ENCODE results near the gene CDH15. TPM values are rescaled to one million over a fixed set of nuclear protein-coding genes. Genes with fewer than 3 reads are reported as not detected.
A peak's percentile ranks its signal among the peaks of the same experiment; 100 is the strongest.

The CDH15 gene
- total and polyA plus RNA-seq, 2 of the 13 experiments (the other 11 are each of a cell fraction or from before 2014, with no cell fraction given) = 0.74 to 2.2 TPM

DNA sequence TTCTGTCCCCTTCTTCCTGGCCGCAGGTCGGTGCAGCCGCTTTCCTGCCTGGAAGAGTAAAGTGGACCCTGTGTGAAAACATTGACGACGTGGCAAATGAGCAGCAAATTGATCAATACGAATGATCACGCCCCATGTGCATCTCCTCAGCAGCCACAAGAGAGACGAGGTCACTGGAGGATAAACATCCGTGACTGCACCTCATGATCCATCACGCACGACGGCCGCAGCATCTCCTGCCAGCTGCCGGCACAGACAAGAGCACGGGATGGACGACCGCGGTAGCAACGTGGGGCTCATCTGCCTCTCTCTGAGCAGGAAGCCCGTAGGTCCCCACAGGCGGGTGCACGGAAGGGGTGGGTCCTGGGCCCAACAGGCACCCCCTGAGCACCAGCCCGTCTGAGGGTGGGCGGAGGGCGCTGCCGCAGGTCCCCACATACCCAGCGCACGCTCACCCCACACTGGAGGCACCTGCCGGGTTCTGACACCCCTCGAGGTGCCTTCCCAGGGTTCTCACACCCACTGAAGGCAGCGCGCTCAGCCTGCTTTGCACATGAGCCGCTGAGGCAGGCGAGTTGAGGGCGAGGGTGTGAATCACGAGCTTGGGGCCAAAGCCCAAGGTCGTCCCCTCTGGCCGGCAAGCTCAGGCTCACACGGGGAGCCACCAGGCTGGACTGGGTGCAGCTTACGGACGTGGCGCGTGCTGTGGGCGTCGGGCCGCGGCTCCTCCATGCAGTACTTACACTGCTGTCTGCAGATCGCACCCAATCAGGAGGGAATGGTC lies 12.3 kb upstream of the CDH15 start (continued):
- TF ChIP-seq, protein P1, sequence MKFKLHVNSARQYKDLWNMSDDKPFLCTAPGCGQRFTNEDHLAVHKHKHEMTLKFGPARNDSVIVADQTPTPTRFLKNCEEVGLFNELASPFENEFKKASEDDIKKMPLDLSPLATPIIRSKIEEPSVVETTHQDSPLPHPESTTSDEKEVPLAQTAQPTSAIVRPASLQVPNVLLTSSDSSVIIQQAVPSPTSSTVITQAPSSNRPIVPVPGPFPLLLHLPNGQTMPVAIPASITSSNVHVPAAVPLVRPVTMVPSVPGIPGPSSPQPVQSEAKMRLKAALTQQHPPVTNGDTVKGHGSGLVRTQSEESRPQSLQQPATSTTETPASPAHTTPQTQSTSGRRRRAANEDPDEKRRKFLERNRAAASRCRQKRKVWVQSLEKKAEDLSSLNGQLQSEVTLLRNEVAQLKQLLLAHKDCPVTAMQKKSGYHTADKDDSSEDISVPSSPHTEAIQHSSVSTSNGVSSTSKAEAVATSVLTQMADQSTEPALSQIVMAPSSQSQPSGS (CRISPR knock-in tag; IDR thresholded peaks at IDR 0.05) = 0 out of 2 replicates have a peak, but pooled peaks have one; percentile 52
- TF ChIP-seq, protein P2, sequence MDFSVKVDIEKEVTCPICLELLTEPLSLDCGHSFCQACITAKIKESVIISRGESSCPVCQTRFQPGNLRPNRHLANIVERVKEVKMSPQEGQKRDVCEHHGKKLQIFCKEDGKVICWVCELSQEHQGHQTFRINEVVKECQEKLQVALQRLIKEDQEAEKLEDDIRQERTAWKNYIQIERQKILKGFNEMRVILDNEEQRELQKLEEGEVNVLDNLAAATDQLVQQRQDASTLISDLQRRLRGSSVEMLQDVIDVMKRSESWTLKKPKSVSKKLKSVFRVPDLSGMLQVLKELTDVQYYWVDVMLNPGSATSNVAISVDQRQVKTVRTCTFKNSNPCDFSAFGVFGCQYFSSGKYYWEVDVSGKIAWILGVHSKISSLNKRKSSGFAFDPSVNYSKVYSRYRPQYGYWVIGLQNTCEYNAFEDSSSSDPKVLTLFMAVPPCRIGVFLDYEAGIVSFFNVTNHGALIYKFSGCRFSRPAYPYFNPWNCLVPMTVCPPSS (IDR thresholded peaks at IDR 0.05) = no peak
- TF ChIP-seq, protein P3, sequence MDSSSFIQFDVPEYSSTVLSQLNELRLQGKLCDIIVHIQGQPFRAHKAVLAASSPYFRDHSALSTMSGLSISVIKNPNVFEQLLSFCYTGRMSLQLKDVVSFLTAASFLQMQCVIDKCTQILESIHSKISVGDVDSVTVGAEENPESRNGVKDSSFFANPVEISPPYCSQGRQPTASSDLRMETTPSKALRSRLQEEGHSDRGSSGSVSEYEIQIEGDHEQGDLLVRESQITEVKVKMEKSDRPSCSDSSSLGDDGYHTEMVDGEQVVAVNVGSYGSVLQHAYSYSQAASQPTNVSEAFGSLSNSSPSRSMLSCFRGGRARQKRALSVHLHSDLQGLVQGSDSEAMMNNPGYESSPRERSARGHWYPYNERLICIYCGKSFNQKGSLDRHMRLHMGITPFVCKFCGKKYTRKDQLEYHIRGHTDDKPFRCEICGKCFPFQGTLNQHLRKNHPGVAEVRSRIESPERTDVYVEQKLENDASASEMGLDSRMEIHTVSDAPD (CRISPR knock-in tag; IDR thresholded peaks at IDR 0.05) = peak; percentile 60
- TF ChIP-seq ZNF331 (CRISPR knock-in tag; IDR thresholded peaks at IDR 0.05) (peak; percentile 90), ZKSCAN8 (CRISPR knock-in tag; IDR thresholded peaks at IDR 0.05; ENCODE audit: borderline replicate concordance) (peak; percentile 76; the same call in 1 of the 2 replicates), SALL2 (CRISPR knock-in tag; IDR thresholded peaks at IDR 0.05) (no peak), ZNF589 (CRISPR knock-in tag; conservative IDR thresholded peaks at IDR 0.05) (peak; percentile 74)
- TF ChIP-seq, protein P4, sequence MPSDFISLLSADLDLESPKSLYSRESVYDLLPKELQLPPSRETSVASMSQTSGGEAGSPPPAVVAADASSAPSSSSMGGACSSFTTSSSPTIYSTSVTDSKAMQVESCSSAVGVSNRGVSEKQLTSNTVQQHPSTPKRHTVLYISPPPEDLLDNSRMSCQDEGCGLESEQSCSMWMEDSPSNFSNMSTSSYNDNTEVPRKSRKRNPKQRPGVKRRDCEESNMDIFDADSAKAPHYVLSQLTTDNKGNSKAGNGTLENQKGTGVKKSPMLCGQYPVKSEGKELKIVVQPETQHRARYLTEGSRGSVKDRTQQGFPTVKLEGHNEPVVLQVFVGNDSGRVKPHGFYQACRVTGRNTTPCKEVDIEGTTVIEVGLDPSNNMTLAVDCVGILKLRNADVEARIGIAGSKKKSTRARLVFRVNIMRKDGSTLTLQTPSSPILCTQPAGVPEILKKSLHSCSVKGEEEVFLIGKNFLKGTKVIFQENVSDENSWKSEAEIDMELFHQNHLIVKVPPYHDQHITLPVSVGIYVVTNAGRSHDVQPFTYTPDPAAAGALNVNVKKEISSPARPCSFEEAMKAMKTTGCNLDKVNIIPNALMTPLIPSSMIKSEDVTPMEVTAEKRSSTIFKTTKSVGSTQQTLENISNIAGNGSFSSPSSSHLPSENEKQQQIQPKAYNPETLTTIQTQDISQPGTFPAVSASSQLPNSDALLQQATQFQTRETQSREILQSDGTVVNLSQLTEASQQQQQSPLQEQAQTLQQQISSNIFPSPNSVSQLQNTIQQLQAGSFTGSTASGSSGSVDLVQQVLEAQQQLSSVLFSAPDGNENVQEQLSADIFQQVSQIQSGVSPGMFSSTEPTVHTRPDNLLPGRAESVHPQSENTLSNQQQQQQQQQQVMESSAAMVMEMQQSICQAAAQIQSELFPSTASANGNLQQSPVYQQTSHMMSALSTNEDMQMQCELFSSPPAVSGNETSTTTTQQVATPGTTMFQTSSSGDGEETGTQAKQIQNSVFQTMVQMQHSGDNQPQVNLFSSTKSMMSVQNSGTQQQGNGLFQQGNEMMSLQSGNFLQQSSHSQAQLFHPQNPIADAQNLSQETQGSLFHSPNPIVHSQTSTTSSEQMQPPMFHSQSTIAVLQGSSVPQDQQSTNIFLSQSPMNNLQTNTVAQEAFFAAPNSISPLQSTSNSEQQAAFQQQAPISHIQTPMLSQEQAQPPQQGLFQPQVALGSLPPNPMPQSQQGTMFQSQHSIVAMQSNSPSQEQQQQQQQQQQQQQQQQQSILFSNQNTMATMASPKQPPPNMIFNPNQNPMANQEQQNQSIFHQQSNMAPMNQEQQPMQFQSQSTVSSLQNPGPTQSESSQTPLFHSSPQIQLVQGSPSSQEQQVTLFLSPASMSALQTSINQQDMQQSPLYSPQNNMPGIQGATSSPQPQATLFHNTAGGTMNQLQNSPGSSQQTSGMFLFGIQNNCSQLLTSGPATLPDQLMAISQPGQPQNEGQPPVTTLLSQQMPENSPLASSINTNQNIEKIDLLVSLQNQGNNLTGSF (CRISPR knock-in tag; IDR thresholded peaks at IDR 0.05) = peak; percentile 93
- TF ChIP-seq, protein P5, sequence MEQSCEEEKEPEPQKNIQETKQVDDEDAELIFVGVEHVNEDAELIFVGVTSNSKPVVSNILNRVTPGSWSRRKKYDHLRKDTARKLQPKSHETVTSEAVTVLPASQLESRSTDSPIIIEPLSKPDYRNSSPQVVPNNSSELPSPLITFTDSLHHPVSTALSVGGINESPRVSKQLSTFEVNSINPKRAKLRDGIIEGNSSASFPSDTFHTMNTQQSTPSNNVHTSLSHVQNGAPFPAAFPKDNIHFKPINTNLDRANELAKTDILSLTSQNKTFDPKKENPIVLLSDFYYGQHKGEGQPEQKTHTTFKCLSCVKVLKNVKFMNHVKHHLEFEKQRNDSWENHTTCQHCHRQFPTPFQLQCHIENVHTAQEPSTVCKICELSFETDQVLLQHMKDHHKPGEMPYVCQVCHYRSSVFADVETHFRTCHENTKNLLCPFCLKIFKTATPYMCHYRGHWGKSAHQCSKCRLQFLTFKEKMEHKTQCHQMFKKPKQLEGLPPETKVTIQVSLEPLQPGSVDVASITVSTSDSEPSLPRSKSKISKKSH (CRISPR knock-in tag; IDR thresholded peaks at IDR 0.05; ENCODE audit: borderline replicate concordance) = peak; percentile 92
- TF ChIP-seq, protein P6, sequence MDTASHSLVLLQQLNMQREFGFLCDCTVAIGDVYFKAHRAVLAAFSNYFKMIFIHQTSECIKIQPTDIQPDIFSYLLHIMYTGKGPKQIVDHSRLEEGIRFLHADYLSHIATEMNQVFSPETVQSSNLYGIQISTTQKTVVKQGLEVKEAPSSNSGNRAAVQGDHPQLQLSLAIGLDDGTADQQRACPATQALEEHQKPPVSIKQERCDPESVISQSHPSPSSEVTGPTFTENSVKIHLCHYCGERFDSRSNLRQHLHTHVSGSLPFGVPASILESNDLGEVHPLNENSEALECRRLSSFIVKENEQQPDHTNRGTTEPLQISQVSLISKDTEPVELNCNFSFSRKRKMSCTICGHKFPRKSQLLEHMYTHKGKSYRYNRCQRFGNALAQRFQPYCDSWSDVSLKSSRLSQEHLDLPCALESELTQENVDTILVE (CRISPR knock-in tag; IDR thresholded peaks at IDR 0.05) = peak; percentile 27; the same call in 1 of the 2 replicates
- TF ChIP-seq, protein P7, sequence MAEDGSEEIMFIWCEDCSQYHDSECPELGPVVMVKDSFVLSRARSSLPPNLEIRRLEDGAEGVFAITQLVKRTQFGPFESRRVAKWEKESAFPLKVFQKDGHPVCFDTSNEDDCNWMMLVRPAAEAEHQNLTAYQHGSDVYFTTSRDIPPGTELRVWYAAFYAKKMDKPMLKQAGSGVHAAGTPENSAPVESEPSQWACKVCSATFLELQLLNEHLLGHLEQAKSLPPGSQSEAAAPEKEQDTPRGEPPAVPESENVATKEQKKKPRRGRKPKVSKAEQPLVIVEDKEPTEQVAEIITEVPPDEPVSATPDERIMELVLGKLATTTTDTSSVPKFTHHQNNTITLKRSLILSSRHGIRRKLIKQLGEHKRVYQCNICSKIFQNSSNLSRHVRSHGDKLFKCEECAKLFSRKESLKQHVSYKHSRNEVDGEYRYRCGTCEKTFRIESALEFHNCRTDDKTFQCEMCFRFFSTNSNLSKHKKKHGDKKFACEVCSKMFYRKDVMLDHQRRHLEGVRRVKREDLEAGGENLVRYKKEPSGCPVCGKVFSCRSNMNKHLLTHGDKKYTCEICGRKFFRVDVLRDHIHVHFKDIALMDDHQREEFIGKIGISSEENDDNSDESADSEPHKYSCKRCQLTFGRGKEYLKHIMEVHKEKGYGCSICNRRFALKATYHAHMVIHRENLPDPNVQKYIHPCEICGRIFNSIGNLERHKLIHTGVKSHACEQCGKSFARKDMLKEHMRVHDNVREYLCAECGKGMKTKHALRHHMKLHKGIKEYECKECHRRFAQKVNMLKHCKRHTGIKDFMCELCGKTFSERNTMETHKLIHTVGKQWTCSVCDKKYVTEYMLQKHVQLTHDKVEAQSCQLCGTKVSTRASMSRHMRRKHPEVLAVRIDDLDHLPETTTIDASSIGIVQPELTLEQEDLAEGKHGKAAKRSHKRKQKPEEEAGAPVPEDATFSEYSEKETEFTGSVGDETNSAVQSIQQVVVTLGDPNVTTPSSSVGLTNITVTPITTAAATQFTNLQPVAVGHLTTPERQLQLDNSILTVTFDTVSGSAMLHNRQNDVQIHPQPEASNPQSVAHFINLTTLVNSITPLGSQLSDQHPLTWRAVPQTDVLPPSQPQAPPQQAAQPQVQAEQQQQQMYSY (CRISPR knock-in tag; IDR thresholded peaks at IDR 0.05) = no peak
